PC-3 (cell line): Measurements from ENCODE around the gene CTSW. TPM values are rescaled to one million over a fixed set of nuclear protein-coding genes. Genes with fewer than 3 reads are reported as not detected.

Experiments
- total RNA-seq: library from RNA; depleted of rRNA; stranded (reverse); fragments of >200 nt; gene quantifications from 2 replicates; pipeline ENCODE4 v1.2.3, GENCODE V29; 2014; rRNA removed

CTSW gene
- total RNA-seq, 1 experiment from 2014 or later, result 0.11 TPM

Other genes with a start within 250 kb of the CTSW start
- 113 and 161 TPM in 2 replicates for gene SIPA1, start 241.7 kb upstream of the CTSW start, total RNA-seq
- gene RELA, start 216.9 kb upstream of the CTSW start, total RNA-seq, result 70.3 and 84.2 TPM in 2 replicates
- 74.9 and 83.9 TPM in 2 replicates for gene KAT5, start 167.6 kb upstream of the CTSW start, total RNA-seq
- 96.2 and 172 TPM in 2 replicates for gene RNASEH2C, start 159.0 kb upstream of the CTSW start, total RNA-seq
- 24.2 and 31.4 TPM in 2 replicates for gene AP5B1, start 98.9 kb upstream of the CTSW start, total RNA-seq
- gene OVOL1, start 92.8 kb upstream of the CTSW start, total RNA-seq, result 17.1 and 18.1 TPM in 2 replicates
- gene SNX32, start 45.9 kb upstream of the CTSW start, total RNA-seq, result not detected in 2 replicates
- 2,710 and 3,139 TPM in 2 replicates for gene CFL1, start 21.7 kb upstream of the CTSW start, total RNA-seq
- 82.0 and 94.6 TPM in 2 replicates for gene MUS81, start 19.4 kb upstream of the CTSW start, total RNA-seq
- 2.6 and 4.5 TPM in 2 replicates for gene EFEMP2, start 7.0 kb upstream of the CTSW start, total RNA-seq
- gene FIBP, start 8.6 kb downstream of the CTSW start, total RNA-seq, result 221 TPM in 2 replicates
- gene CCDC85B, start 10.8 kb downstream of the CTSW start, total RNA-seq, result 207 and 280 TPM in 2 replicates
- 656 and 851 TPM in 2 replicates for gene FOSL1, start 20.6 kb downstream of the CTSW start, total RNA-seq
- gene C11orf68, start 39.2 kb downstream of the CTSW start, total RNA-seq, result 61.3 and 82.0 TPM in 2 replicates
- 944 and 1,531 TPM in 2 replicates for gene DRAP1, start 39.6 kb downstream of the CTSW start, total RNA-seq
- gene TSGA10IP, start 65.6 kb downstream of the CTSW start, total RNA-seq, result not detected in 2 replicates
- 240 and 267 TPM in 2 replicates for gene SART1, start 81.9 kb downstream of the CTSW start, total RNA-seq
- 70.1 and 77.0 TPM in 2 replicates for gene EIF1AD, start 122.3 kb downstream of the CTSW start, total RNA-seq
- 124 and 131 TPM in 2 replicates for gene BANF1, start 122.7 kb downstream of the CTSW start, total RNA-seq
- 74.5 and 84.2 TPM in 2 replicates for gene CST6, start 132.2 kb downstream of the CTSW start, total RNA-seq
- gene CATSPER1, start 146.6 kb downstream of the CTSW start, total RNA-seq, result 0.17 and 1.1 TPM in 2 replicates
- gene GAL3ST3, start 169.3 kb downstream of the CTSW start, total RNA-seq, result not detected in 2 replicates
- gene SF3B2, start 172.5 kb downstream of the CTSW start, total RNA-seq, result 241 and 318 TPM in 2 replicates
- 28.7 and 31.5 TPM in 2 replicates for gene PACS1, start 190.4 kb downstream of the CTSW start, total RNA-seq